Right atrium auricular region (tissue), 2 donors: ENCODE data around the gene SLC7A6. TPM values are rescaled to one million over a fixed set of nuclear protein-coding genes. Genes with fewer than 3 reads are reported as not detected.

ENCODE experiments used
- DNase-seq: peaks from one replicate; pipeline ENCODE4 v3.0.0-alpha.2; 2019; ENCODE audit warnings: low spot score
- H3K27ac ChIP-seq, 2 donors: fragments of 200-600 bp; sonication (generic); 1 replicate in 1 of 2; 2 replicates in 1 of 2; pipeline ENCODE4 v1.5.1; 2016 to 2019
- H3K27me3 ChIP-seq, 2 donors: fragments of 200-600 bp; sonication (generic); one replicate each; pipeline versions ENCODE4 v1.5.1 to v1.6.0; 2017 to 2019
- H3K36me3 ChIP-seq: fragments of 200-600 bp; sonication (generic); one replicate; pipeline ENCODE4 v1.5.1; 2016
- H3K4me1 ChIP-seq, 2 donors: fragments of 200-600 bp; sonication (generic); one replicate each; pipeline versions ENCODE4 v1.5.1 to v1.6.0; 2017 to 2019
- H3K4me3 ChIP-seq, 2 donors: fragments of 200-600 bp; sonication (generic); 1 replicate in 1 of 2; 2 replicates in 1 of 2; pipeline ENCODE4 v1.5.1; 2017 to 2019; ENCODE audit warnings: mild to moderate bottlenecking in 1 of 2, moderate library complexity in 1 of 2
- H3K9me3 ChIP-seq, 2 donors: fragments of 200-600 bp; sonication (generic); one replicate each; pipeline ENCODE4 v1.5.1; 2019
- CTCF ChIP-seq, 2 donors: fragments of 200-600 bp; sonication (generic); IDR thresholded peaks; one replicate each; pipeline ENCODE4 v1.5.1; 2019; ENCODE audit warnings: antibody characterized with exemption in 2 of 2
- total RNA-seq, 2 donors: library from RNA; depleted of rRNA; stranded (reverse); fragments of >200 nt; gene quantifications; one replicate each; pipeline ENCODE4 v1.1.0, GENCODE V29; 2016

SLC7A6 gene
- total RNA-seq, 2 donors from 2014 or later: 28.9 to 51.0 TPM

- H3K4me1 ChIP-seq: peaks cover 0 to 41% of the 10 kb centered on the region in 2 donors
- H3K9me3 ChIP-seq: no peaks in the 10 kb centered on the region
- H3K27me3 ChIP-seq: no peaks in the 10 kb centered on the region
- H3K27ac ChIP-seq: peak overlapping the region; percentile 66 to 78
- no peak overlapping the region for H3K4me3 ChIP-seq
- no peak for TF ChIP-seq CTCF (IDR thresholded peaks at IDR 0.05)
- DNase-seq: peak; percentile 79
- peaks cover 96% of the 10 kb centered on the region for H3K36me3 ChIP-seq
Measured at GRCh38 chr16:68298907-68299561, 34.7 kb downstream of the SLC7A6 start.

- H3K27me3 ChIP-seq: no peaks in the 10 kb centered on the region
- no peak overlapping the region for H3K4me3 ChIP-seq
- no peak for DNase-seq
- peak overlapping the region; percentile 66 to 78 for H3K27ac ChIP-seq
- TF ChIP-seq CTCF (IDR thresholded peaks at IDR 0.05): no peak
- peaks cover 96% of the 10 kb centered on the region for H3K36me3 ChIP-seq
- H3K9me3 ChIP-seq: no peaks in the 10 kb centered on the region
- H3K4me1 ChIP-seq: peaks cover 0 to 41% of the 10 kb centered on the region in 2 donors
Measured at GRCh38 chr16:68299571-68300453, 35.5 kb downstream of the SLC7A6 start.

DNA sequence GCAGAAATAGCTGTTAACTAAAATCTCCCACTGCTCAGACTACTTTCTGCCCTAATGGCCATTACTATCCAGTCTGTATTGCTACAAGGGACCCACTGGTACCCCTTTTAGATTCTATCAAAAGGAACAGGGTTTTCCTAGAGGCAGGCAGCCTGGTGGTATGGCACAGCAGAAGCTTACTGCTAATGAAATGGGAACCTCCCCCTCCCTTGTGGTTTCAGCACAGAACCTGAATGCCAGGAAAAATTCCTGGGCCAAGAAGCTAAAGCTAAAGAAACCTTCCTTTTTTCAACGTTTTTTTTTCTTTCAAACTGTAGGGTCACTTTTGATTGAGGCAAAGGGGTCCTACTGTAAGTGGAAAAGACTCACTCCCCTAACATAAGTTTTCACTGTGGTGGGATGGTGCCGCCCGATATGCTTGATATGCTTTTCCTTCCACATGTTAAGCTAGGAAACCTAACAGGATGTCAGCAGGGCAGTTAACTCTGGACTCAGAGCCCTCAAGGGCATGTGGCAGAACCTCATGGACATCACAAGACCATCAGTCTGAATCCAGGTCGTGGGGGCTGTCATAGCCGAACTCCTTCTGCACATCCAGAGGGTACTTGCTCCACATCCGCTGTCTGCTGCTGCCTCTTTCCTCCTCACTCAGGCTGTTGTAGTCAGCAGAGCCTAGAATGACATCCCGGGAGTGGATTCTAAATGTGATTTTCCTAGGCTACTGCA, 36.6 kb downstream of the SLC7A6 start:
- no peak for TF ChIP-seq CTCF (IDR thresholded peaks at IDR 0.05)
- Histone ChIP-seq H3K36me3 (peaks cover 96% of the 10 kb centered on the region), H3K4me1 (peaks cover 0 to 41% of the 10 kb centered on the region in 2 donors), H3K27ac (no peak overlapping the region), H3K27me3 (no peaks in the 10 kb centered on the region), H3K9me3 (no peaks in the 10 kb centered on the region), H3K4me3 (no peak overlapping the region)
- no peak for DNase-seq

DNA sequence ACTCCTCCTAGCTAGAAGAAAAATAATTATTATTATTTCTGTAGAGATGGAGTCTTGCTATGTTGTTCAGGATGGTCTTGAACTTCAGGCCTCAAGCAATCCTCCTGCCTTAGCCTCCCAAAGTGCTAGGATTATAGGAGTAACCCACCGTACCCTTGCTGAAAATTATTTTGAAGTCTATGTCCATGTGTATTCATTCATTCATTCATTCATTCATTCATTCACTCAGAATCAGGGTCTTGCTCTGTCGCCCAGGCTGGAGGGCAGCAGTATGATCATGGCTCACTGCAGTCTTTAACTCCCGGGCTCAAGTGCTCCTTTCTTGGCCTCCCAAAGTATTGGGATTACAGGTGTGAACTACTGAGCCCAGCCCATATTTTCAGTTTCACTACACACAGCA, 42.3 kb downstream of the SLC7A6 start:
- DNase-seq: no peak
- Histone ChIP-seq H3K9me3 (no peaks in the 10 kb centered on the region), H3K36me3 (peaks cover 42% of the 10 kb centered on the region), H3K27me3 (no peaks in the 10 kb centered on the region), H3K4me3 (no peak overlapping the region), H3K27ac (no peak overlapping the region), H3K4me1 (peaks cover 0 to 24% of the 10 kb centered on the region in 2 donors)
- TF ChIP-seq CTCF (IDR thresholded peaks at IDR 0.05): no peak

GRCh38 chr16:68309799-68310198, 45.5 kb downstream of the SLC7A6 start:
- TF ChIP-seq CTCF (IDR thresholded peaks at IDR 0.05): no peak
- no peak for DNase-seq
- H3K36me3 ChIP-seq: peaks cover 12% of the 10 kb centered on the region
- H3K27ac ChIP-seq: no peak overlapping the region
- peak overlapping the region; percentile 58 to 88 for H3K4me3 ChIP-seq
- H3K27me3 ChIP-seq: no peaks in the 10 kb centered on the region
- H3K4me1 ChIP-seq: peaks cover 0 to 27% of the 10 kb centered on the region in 2 donors
- no peaks in the 10 kb centered on the region for H3K9me3 ChIP-seq
